AG08396 (cell line): ENCODE results near the gene SLC23A2.
"Not testable (repeated sequence)": the region's sequence is repeated elsewhere in the genome, so short reads cannot be mapped to it uniquely, and the experiment has no call there.

Experiments
- DNase-seq: peaks from one replicate; pipeline ENCODE4 v3.0.0; 2012; ENCODE audit warnings: low spot score, mixed read lengths

Gene SLC23A2

GRCh38 chr20:4902788-4903187, 98.5 kb downstream of the SLC23A2 start:
- DNase-seq, result no peak

- DNase-seq, result no peak
These were observed 100.1 kb downstream of the SLC23A2 start for GRCh38 chr20:4901031-4901818.

DNA sequence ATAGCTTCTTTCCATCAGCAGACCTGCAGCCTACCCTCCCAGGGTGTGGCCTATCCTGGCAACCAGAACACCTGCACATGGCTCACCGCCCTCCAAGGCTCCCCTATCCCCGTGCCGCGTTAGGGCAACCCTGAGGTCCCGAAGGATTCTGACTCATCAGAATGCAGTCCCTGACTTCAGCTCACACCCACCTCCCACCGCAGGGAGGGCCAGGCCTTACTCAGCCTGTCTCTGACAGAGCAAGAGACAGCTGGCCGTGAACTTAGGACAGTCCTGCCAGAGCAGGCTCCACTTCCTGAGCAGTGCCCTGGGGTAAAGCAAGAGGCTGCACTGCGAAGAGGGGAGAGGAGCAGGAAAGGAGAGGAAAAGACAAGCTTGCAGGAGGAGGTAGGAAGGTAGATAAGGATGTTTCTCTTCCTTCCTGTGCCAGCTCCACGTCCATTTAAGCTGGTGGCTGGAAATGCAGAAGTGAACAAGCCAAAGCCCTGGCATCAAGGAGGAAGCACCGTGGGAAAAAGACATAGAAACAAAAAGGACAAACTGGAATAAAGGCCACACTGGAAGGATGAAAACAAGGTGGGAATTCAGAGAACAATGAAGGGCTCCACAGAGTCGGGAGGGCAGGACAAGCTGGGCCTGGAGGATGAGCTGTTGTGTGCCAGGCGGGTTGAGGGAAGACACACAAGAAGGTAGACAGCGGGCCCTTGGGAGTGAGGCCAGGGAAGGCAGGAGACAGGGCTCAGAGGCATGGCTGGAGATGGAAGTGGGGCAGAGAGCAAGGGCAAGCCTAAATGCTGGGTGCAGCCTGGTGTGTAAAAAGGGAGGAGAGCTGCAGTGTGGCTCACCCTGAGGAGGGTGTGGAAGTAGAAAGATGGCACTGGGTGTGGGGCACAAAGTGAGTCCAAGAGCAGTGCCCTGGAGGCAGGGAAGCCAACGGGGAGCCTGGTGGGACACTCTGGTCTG, 102.7 kb downstream of the SLC23A2 start:
- DNase-seq, result peak; percentile 58

- no peak for DNase-seq
These were observed 103.7 kb downstream of the SLC23A2 start for GRCh38 chr20:4897600-4897999.

- no peak for DNase-seq
These were observed 104.3 kb downstream of the SLC23A2 start for GRCh38 chr20:4896971-4897497.

- no peak for DNase-seq
These were observed 105.1 kb downstream of the SLC23A2 start for GRCh38 chr20:4896119-4896702.

DNA sequence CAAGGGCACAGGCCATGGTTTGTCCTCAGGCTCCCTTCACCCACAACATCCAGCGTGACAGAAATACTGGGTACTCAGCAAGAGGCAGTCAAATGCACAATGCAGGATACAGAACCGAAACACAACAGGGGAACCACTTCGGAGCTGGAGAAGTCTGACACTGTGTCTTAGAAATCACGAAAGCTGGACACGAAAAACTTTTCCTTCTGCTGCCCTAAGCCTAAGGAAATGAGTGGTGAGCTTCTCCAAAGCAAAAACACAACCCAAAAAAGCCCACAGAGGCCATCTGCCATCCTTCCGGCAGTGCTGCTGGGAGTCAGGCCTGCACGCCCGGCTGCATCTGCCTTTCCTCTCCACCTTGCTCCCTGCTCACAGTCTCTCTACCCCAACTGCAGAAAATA, 106.3 kb downstream of the SLC23A2 start:
- no peak for DNase-seq

- DNase-seq, result no peak
These were observed 106.9 kb downstream of the SLC23A2 start for GRCh38 chr20:4894409-4894808.

DNA sequence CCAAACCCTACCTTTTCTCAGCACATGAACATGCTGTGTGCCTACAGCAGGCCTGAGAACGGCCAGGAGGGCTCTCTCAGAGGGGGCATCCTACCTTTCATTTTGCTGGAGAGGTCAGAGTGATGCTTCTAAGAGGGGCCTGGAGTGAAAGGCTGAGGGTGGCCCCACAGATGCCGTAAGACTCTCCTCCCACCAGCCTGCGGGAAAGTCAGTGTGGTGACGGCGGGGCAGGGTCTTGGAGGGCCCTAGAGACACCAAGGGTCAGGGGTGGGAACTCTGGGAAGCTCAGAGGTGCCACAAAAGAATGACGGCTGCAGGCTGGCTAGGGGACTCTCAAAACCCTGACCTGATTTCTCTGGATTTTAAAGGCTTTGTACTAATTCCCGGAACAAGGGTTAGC, 107.6 kb downstream of the SLC23A2 start:
- no peak for DNase-seq

GRCh38 chr20:4891997-4892396, 109.3 kb downstream of the SLC23A2 start:
- no peak for DNase-seq

- DNase-seq, result no peak
These were observed 110.0 kb downstream of the SLC23A2 start for GRCh38 chr20:4891190-4891763.

DNA sequence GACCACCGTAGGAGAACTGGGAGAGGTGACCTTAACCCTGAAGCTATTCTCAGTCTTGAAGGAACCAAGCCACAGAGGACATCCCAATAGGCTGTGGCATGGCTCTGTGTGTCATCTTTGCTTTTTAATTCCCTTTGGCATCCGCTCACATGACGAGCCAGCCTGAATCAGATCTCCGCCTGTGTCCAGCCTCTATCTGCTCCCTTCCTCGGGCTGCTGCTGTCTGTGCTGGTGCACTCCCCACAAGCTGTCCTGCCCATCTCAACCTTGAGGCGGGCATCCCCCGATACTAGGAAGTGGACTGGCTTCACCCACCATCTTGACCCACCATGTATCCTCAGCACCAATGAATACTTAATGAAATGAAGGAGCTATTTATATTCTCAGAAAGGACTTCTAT, 111.9 kb downstream of the SLC23A2 start:
- DNase-seq, result no peak

GRCh38 chr20:4887586-4887985, 113.7 kb downstream of the SLC23A2 start:
- DNase-seq, result no peak

- DNase-seq, result no peak
These were observed 114.4 kb downstream of the SLC23A2 start for GRCh38 chr20:4886771-4887527.

GRCh38 chr20:4885877-4886276, 115.4 kb downstream of the SLC23A2 start:
- no peak for DNase-seq

GRCh38 chr20:4883546-4883945, 117.8 kb downstream of the SLC23A2 start:
- DNase-seq, result no peak

- no peak for DNase-seq
These were observed 118.3 kb downstream of the SLC23A2 start for GRCh38 chr20:4883051-4883450.

DNA sequence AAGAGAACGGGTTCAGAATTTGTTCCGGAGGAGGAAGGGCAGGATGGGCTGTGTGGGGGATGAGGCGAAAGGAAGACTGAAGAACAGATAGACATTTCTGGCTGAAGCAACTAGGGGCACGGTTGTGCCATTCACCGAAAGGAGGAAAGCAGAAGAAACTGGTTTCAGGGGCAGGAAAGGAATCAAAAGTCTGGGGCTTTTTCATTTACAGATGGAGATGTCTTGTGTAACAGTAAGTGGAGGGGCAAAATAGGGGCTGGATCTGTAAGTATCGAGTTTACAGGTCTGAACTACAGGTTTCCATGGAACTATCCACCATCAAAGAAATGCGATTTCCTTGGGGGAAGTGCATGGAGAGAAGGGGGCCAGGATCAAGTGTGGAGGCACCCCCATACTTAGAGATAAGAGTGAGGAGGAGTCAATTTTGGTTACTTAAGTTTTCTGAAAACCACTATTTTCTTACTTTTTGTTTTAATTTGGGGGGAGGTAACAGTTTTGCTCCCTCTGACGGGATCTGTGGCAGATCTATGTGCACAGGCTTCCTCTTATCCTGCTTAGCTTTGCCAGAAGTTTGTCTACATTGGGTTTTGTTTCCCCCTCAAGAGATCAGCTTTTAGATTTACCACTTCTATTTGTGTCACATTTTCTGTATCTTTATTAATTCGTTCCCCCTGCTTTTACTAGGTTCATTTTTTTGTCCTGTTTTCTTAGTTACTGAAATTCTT, 120.1 kb downstream of the SLC23A2 start:
- DNase-seq, result no peak

DNA sequence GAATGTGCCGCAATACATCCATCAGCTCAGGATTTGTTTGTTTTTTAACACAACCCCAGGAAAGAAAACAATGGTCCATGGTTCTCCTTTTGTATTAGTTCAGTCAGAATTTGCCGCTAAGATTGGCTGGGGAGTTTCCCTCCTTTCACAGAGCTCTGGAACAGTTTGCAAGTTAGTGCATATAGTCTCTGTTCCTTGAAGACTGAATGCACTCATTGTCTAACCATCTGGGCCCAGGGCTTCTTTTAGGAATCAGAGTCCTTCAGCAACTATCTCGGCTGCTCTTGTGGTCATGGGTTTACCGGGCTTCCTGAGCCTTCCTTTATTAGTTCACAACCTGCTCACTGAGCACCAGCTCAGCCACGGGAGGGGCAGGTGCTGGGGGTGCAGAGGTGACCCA, 121.3 kb downstream of the SLC23A2 start:
- no peak for DNase-seq

DNA sequence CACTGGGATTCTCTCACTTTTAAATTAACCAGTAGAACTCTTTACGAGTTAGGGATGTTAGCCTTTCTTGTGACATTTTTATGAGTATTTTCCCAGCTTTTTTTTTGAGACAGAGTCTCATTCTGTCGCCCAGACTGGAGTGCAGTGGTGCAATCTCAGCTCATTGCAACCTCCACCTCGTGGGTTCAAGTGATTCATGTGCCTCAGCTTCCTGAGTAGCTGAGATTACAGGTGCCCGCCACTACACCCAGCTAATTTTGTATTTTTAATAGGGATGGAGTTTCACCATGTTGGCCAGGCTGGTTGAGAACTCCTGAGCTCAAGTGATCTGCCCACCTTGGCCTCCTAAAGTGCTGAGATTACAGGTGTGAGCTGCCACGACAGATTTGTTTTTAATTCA, 123.2 kb downstream of the SLC23A2 start:
- not testable (repeated sequence) for DNase-seq

GRCh38 chr20:4876731-4877130, 124.6 kb downstream of the SLC23A2 start:
- no peak for DNase-seq
